ENCODE measurements around the gene TTC1. TPM values are rescaled to one million over a fixed set of nuclear protein-coding genes. Genes with fewer than 3 reads are reported as not detected.

The TTC1 gene
- total RNA-seq, 1 donor from 2014 or later: 46.3 TPM

GRCh38 chr5:159972538-159973362, 36.2 kb upstream of the TTC1 start:
- peak overlapping the region; percentile 67 for H3K4me3 Mint-ChIP-seq (ENCODE audit: low read depth)
- no peak overlapping the region for H3K27ac Mint-ChIP-seq
- no peaks in the 10 kb centered on the region for H3K36me3 Mint-ChIP-seq (ENCODE audit: insufficient read depth)
- no peak for TF ChIP-seq CTCF (IDR thresholded peaks at IDR 0.05; ENCODE audit: unreplicated experiment)
- DNase-seq (ENCODE audit: low spot score, unreplicated experiment): no peak
- no peaks in the 10 kb centered on the region for H3K9me3 Mint-ChIP-seq (ENCODE audit: low read depth)
- H3K4me1 Mint-ChIP-seq (ENCODE audit: low read depth): no peaks in the 10 kb centered on the region
- peaks cover 82% of the 10 kb centered on the region for H3K27me3 Mint-ChIP-seq

- Mint-ChIP-seq H3K27ac (no peak overlapping the region), H3K36me3 (ENCODE audit: insufficient read depth) (no peaks in the 10 kb centered on the region), H3K27me3 (peaks cover 85% of the 10 kb centered on the region), H3K4me1 (ENCODE audit: low read depth) (no peaks in the 10 kb centered on the region), H3K4me3 (ENCODE audit: low read depth) (no peak overlapping the region), H3K9me3 (ENCODE audit: low read depth) (no peaks in the 10 kb centered on the region)
- DNase-seq (ENCODE audit: low spot score, unreplicated experiment): no peak
- TF ChIP-seq CTCF (IDR thresholded peaks at IDR 0.05; ENCODE audit: unreplicated experiment): peak; percentile 5
Measured at GRCh38 chr5:159975462-159976019, 33.4 kb upstream of the TTC1 start.

DNA sequence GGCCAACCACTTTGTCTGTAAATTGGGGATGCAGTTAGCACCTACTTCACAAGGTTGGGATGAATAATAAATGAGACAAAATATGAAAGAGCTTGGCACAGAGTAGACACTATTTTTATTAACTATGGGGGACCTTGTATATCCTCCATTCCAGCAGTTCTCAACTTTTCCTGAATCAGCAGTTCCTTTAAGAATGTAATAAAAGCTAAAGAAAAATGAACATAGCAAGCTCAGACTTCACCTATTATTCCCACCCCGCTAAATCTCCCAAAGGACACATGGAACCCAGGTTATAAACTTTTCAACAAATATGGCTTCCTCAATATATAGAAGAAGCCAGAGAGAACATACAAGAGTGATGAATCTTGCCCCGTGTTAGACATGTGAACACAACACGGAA, 32.0 kb upstream of the TTC1 start:
- Mint-ChIP-seq H3K36me3 (ENCODE audit: insufficient read depth) (no peaks in the 10 kb centered on the region), H3K4me3 (ENCODE audit: low read depth) (no peak overlapping the region), H3K9me3 (ENCODE audit: low read depth) (no peaks in the 10 kb centered on the region), H3K27me3 (peaks cover 81% of the 10 kb centered on the region), H3K27ac (no peak overlapping the region), H3K4me1 (ENCODE audit: low read depth) (no peaks in the 10 kb centered on the region)
- TF ChIP-seq CTCF (IDR thresholded peaks at IDR 0.05; ENCODE audit: unreplicated experiment): no peak
- DNase-seq (ENCODE audit: low spot score, unreplicated experiment): no peak

DNA sequence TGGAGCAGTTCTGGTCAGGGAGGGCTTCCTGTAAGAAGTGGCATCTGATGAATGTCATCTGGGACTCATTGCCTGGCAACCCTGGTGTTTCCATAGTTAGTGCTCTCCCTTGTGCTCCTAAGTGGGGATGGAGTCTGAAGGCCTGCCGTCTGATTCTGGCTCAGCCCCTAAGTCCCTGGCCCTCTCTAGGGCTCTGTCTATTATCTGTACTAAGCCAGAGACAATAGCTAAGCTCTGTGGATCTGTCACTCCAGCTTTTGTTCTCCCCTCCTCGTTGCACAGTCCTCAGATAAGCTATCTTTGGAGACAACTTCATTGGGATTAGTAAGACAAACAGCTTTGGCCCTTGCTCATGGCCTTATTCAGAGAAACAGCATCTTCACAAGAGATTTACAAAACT, 30.6 kb upstream of the TTC1 start:
- peaks cover 86% of the 10 kb centered on the region for H3K27me3 Mint-ChIP-seq
- no peaks in the 10 kb centered on the region for H3K36me3 Mint-ChIP-seq (ENCODE audit: insufficient read depth)
- no peak overlapping the region for H3K27ac Mint-ChIP-seq
- H3K4me3 Mint-ChIP-seq (ENCODE audit: low read depth): no peak overlapping the region
- no peaks in the 10 kb centered on the region for H3K9me3 Mint-ChIP-seq (ENCODE audit: low read depth)
- H3K4me1 Mint-ChIP-seq (ENCODE audit: low read depth): no peaks in the 10 kb centered on the region
- DNase-seq (ENCODE audit: low spot score, unreplicated experiment): no peak
- no peak for TF ChIP-seq CTCF (IDR thresholded peaks at IDR 0.05; ENCODE audit: unreplicated experiment)

- Mint-ChIP-seq H3K27me3 (peaks cover 81% of the 10 kb centered on the region), H3K36me3 (ENCODE audit: insufficient read depth) (no peaks in the 10 kb centered on the region), H3K27ac (no peak overlapping the region), H3K4me3 (ENCODE audit: low read depth) (no peak overlapping the region), H3K9me3 (ENCODE audit: low read depth) (no peaks in the 10 kb centered on the region), H3K4me1 (ENCODE audit: low read depth) (no peaks in the 10 kb centered on the region)
- DNase-seq (ENCODE audit: low spot score, unreplicated experiment): no peak
- TF ChIP-seq CTCF (IDR thresholded peaks at IDR 0.05; ENCODE audit: unreplicated experiment): no peak
Measured at GRCh38 chr5:159982421-159983173, 26.3 kb upstream of the TTC1 start.

All from progenitor cell of endocrine pancreas (in vitro differentiated cells).